Small intestine (tissue), 7 donors: ENCODE measurements around the gene CNN2. TPM values are rescaled to one million over a fixed set of nuclear protein-coding genes. Genes with fewer than 3 reads are reported as not detected.

Experiments
- DNase-seq, 2 donors: peaks; one replicate each; pipeline versions ENCODE4 v3.0.0 to v3.0.0-alpha.2; 2013
- FAIRE-seq: peaks from 2 replicates; lab custom pipeline; 2012; peaks lifted over from hg19 to GRCh38; lab: Jason Lieb, UNC
- H3K27ac ChIP-seq, 3 donors: one replicate each; pipeline ENCODE4 v1.5.1; 2013; ENCODE audit warnings: low read length in 2 of 3, mild to moderate bottlenecking in 2 of 3, control low read depth in 1 of 3, inconsistent platforms in 1 of 3, low read depth in 1 of 3, moderate library complexity in 1 of 3
- H3K27me3 ChIP-seq, 3 donors: one replicate each; pipeline ENCODE4 v1.6.1; 2013; ENCODE audit warnings: low read length in 3 of 3, inconsistent platforms in 1 of 3; ENCODE audit not compliant: control insufficient read depth in 3 of 3, insufficient read depth in 3 of 3
- H3K36me3 ChIP-seq, 3 donors: one replicate each; pipeline ENCODE4 v1.6.1; 2013; ENCODE audit warnings: low read length in 3 of 3, inconsistent platforms in 1 of 3, low read depth in 1 of 3, mild to moderate bottlenecking in 1 of 3, moderate library complexity in 1 of 3; ENCODE audit not compliant: control insufficient read depth in 3 of 3, insufficient read depth in 2 of 3
- H3K4me1 ChIP-seq, 3 donors: one replicate each; pipeline ENCODE4 v1.6.1; 2013; ENCODE audit warnings: low read length in 2 of 3, inconsistent platforms in 1 of 3, low read depth in 1 of 3, mild to moderate bottlenecking in 1 of 3, moderate library complexity in 1 of 3; ENCODE audit not compliant: control insufficient read depth in 3 of 3, insufficient read depth in 2 of 3
- H3K4me3 ChIP-seq, 3 donors: one replicate each; pipeline ENCODE4 v1.5.1; 2013; ENCODE audit warnings: low read length in 3 of 3, control low read depth in 1 of 3, inconsistent platforms in 1 of 3, low read depth in 1 of 3, mild to moderate bottlenecking in 1 of 3, moderate library complexity in 1 of 3
- H3K9me3 ChIP-seq, 2 donors: one replicate each; pipeline ENCODE4 v1.6.1; 2013; ENCODE audit warnings: low read depth in 1 of 2, low read length in 1 of 2; ENCODE audit not compliant: control insufficient read depth in 2 of 2, insufficient read depth in 1 of 2
- WGBS, 3 donors: extraction: QIAGEN DNeasy Blood & Tissue Kit; methylation state at CpG; one replicate each; pipeline ENCODE4 v1.1.7; 2013; 5-methylcytosine and 5-hydroxymethylcytosine counted together
- polyA plus RNA-seq, 4 donors: library from polyadenylated mRNA; stranded (reverse) in 3 of 4; unstranded in 1 of 4; fragments of 200-250 nt in 3 of 4; fragments of 120-200 nt in 1 of 4; gene quantifications; one replicate each; pipeline versions ENCODE4 v1.2.1 to v1.2.3, GENCODE V29; 2013
- donor health status: healthy with polysubstance abuse.
- donor health status: control.
- donor health status: control.
- donor health status: Bipolar disorder and iron deficiency.
- donor health status: healthy.

The CNN2 gene
- polyA plus RNA-seq, 4 donors, result 14.5 to 34.4 (median 22.6) TPM

DNA sequence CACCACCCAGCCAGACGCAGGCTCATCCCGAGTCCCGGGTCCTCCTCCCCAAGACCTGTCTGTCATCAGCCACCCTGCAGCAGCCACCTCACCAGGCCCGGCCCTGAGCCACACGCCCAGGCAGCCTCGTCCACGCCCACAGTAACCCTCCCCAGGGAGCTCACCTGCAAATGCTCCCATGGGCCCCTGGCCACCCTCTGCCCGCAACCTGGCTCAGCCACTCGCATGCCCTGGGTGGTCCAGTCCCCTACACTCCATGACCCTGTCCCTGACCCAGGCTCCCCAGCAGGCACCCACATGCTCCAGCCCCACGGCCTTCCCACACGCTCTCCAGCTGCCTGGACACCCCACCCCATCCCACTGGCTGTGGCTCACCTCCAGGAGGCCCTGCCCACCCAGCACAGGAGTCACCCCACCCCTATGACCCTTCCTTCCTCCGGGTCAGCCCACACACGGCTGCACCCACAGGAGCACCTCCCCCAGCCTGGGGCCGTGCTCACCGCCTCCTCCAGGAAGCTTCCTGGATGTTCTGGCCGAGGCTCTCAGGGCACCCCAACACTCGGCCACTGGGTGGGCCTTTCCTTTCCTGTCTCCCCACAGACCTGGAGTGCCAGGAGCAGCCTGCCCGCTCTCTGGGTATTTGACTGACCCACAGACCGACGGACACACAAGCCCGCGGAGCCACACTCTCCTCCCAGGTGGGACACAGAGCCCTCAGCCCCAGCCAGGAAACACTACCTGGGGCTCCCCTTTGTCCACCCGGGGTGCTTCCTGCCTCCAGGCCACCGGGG lies 9.1 kb upstream of the CNN2 start:
- H3K9me3 ChIP-seq, result no peaks in the 10 kb centered on the region
- DNase-seq (peak; percentile 58 to 65), FAIRE-seq (no peak)
- peaks cover 2 to 75% (median 16%) of the 10 kb centered on the region in 3 donors for H3K36me3 ChIP-seq
- H3K4me3 ChIP-seq, result peak overlapping the region in 1 of 3 donors; percentile 13
- WGBS, 3 donors, result 30 to 48% (median 38%) methylated on average over 23 to 24 of the region's 24 CpGs
- no peaks in the 10 kb centered on the region for H3K27me3 ChIP-seq
- H3K27ac ChIP-seq, result peak overlapping the region; percentile 45 to 59 (median 50)
- H3K4me1 ChIP-seq, result peaks cover 6 to 52% (median 9%) of the 10 kb centered on the region in 3 donors

GRCh38 chr19:1017906-1018305 lies 8.5 kb upstream of the CNN2 start:
- WGBS, 3 donors, result 79 to 90% (median 85%) methylated on average over 9 of the region's 9 CpGs
- Histone ChIP-seq H3K9me3 (no peaks in the 10 kb centered on the region), H3K4me1 (peaks cover 6 to 52% (median 9%) of the 10 kb centered on the region in 3 donors), H3K36me3 (peaks cover 2 to 69% (median 12%) of the 10 kb centered on the region in 3 donors), H3K4me3 (peak overlapping the region in 1 of 3 donors; percentile 12), H3K27me3 (no peaks in the 10 kb centered on the region), H3K27ac (peak overlapping the region in 2 of 3 donors; percentile 22 to 45)
- DNase-seq (no peak), FAIRE-seq (no peak)

- Histone ChIP-seq H3K36me3 (peaks cover 2 to 64% (median 7%) of the 10 kb centered on the region in 3 donors), H3K27ac (no peak overlapping the region), H3K27me3 (no peaks in the 10 kb centered on the region), H3K4me3 (no peak overlapping the region), H3K4me1 (peaks cover 6 to 52% (median 9%) of the 10 kb centered on the region in 3 donors), H3K9me3 (no peaks in the 10 kb centered on the region)
- WGBS, 3 donors, result 68 to 70% (median 68%) methylated on average over 5 of the region's 5 CpGs
- FAIRE-seq (no peak), DNase-seq (no peak)
Observed at GRCh38 chr19:1018393-1018792, 8.0 kb upstream of the CNN2 start.

DNA sequence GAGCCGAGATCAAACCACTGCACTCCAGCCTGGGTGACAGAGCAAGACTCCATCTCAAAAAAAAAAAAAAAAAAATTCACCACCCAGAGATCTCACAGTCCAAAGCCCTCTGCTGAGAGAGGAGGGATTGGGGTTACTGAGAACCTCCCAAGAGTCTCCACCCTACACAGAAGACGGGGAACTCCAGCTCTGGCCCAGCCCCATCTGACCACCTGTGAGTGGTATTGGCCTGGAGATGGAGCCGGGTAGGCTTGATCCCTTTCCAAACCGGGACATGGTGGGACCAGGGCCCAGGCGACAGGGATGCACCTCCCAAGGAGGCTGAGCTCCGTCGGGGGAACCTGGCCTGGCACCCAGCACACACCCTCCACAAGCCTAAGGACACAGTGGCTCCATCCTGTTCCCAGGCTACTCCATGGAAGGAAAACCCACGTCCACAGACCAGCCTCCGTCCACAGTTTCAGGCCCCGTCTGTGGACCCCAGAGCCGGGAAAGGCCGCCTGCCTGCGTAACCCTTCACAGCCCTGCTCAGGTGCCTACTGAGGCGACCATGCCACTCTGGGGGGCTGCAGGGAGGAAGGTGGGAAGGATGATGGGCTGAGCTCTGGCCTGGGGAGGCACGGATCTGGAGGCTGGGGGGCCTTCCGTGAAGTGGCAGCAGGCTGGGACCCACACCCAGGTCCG lies 7.3 kb upstream of the CNN2 start:
- Histone ChIP-seq H3K27me3 (no peaks in the 10 kb centered on the region), H3K9me3 (no peaks in the 10 kb centered on the region), H3K4me1 (peaks cover 6 to 52% (median 9%) of the 10 kb centered on the region in 3 donors), H3K27ac (no peak overlapping the region), H3K4me3 (peak overlapping the region in 2 of 3 donors; percentile 87 to 99), H3K36me3 (peaks cover 2 to 57% (median 4%) of the 10 kb centered on the region in 3 donors)
- FAIRE-seq, result no peak
- DNase-seq, result no peak
- WGBS, 3 donors, result 34 to 48% (median 35%) methylated on average over 17 of the region's 17 CpGs

GRCh38 chr19:1019616-1019961 lies 6.8 kb upstream of the CNN2 start:
- DNase-seq, result no peak
- no peak for FAIRE-seq
- no peaks in the 10 kb centered on the region for H3K9me3 ChIP-seq
- peak overlapping the region; percentile 87 to 99 (median 89) for H3K4me3 ChIP-seq
- H3K27me3 ChIP-seq, result no peaks in the 10 kb centered on the region
- 34 to 57% (median 37%) methylated on average over 18 of the region's 18 CpGs for WGBS, 3 donors
- H3K27ac ChIP-seq, result peak overlapping the region in 2 of 3 donors; percentile 43 to 95
- peaks cover 0 to 52% (median 2%) of the 10 kb centered on the region in 3 donors for H3K36me3 ChIP-seq
- peaks cover 6 to 52% (median 9%) of the 10 kb centered on the region in 3 donors for H3K4me1 ChIP-seq

DNA sequence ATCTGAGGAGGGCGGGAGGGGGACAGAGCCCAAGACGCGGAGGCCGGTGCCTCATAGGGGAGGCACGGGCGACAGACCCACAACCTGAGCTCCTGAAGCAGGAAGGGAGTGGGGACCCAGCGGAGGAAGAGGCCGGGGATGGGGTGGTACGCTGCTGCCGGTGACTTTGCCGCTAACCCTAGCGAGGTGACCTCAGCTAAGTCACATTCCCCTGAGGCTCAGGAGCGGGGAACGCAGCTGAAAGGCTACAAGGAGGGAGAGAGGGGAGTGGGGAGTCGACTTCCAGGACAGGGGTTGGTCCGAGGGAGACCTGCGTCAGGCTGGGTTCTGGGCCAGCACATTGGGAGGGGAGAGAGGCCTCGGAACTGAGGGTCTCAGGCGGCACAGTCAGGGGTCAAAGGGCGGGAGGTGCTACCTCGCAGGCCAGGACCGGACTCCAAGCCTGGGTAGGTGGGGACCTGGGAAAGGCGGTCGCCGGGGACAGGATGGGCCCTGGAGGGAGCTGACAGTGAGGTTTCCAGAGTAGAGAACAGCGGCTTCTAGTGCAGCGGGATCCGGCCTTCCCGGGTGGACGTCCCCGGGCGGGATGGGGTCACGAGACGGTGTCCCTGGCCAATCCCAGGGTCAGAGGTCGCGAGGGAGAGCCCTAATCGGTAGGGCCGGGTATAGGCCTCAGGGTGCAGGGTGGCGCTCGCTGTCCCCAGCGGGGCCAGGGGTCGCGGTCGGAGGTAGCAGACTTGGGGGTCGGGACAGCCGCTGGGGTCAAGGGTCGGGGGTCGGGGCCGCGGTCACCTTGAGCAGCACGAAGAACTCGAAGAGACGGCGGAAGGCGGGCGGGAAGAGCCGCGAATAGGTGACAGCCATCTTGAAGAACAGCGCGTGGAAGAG lies 6.2 kb upstream of the CNN2 start:
- H3K27ac ChIP-seq, result peak overlapping the region; percentile 43 to 95 (median 80)

DNA sequence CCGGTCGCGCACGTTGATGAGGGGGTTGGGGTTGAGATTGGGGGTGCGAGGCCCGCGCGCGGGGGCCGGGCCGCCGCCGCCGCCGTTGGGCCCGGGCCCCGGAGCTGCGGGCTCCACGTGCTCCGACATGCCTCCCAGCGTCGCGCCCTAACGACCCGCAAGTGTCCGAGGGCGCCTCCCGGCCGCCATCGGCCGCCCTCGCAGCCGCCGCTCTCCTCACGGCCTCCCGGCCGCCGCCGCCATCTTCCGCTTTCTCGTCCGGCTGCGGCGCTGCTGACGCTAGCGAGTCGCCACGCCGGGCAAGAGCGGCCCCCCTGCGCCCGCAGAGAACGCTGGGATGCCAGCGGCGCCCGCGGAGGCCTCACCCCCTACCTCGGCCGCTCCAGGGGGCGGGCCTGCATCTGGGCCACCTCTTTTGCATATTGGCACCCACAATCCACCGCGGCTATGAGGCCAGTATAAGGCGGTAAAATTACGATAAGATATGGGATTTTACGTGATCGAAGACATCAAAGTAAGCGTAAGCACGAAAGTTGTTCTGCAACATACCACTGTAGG lies 5.5 kb upstream of the CNN2 start, which contains the start of gene TMEM259:
TSS of gene TMEM259 (minus strand) at position 256 of the 558 bp plus-strand sequence. CDS start at position 129, 127 bp downstream.
- WGBS, 3 donors, result 0 to 1% (median 0%) methylated on average over 44 to 68 of the region's 68 CpGs
- Histone ChIP-seq H3K4me3 (peak within 1 kb of the TSS; percentile 87 to 99 (median 89)), H3K4me1 (peaks cover 6 to 48% (median 8%) of the 10 kb centered on the region in 3 donors), H3K27ac (peak within 1 kb of the TSS; percentile 80 to 95 (median 84)), H3K27me3 (peaks cover 0 to 2% (median 0%) of the 10 kb centered on the region in 3 donors), H3K9me3 (no peaks in the 10 kb centered on the region), H3K36me3 (peaks cover 0 to 38% (median 0%) of the 10 kb centered on the region in 3 donors)
- DNase-seq (peak; percentile 98), FAIRE-seq (no peak)

More for the DNA sequence above, 6.2 kb upstream of the CNN2 start:
- Histone ChIP-seq H3K27me3 (no peaks in the 10 kb centered on the region), H3K4me3 (peak overlapping the region; percentile 87 to 99 (median 89)), H3K9me3 (no peaks in the 10 kb centered on the region), H3K36me3 (peaks cover 0 to 46% (median 0%) of the 10 kb centered on the region in 3 donors), H3K4me1 (peaks cover 6 to 51% (median 9%) of the 10 kb centered on the region in 3 donors)
- 1 to 2% (median 1%) methylated on average over 47 to 60 of the region's 60 CpGs for WGBS, 3 donors
- FAIRE-seq (no peak), DNase-seq (peak; percentile 32 to 47)
